Neural progenitor cell (in vitro differentiated cells): ENCODE measurements around the gene NRAS.

Experiments used
- EZH2 ChIP-seq: fragments of 200-600 bp; sonication (generic); IDR thresholded peaks from 2 replicates; pipeline ENCODE4 v1.6.1; 2017; ENCODE audit warnings: antibody characterized with exemption, mild to moderate bottlenecking, moderate library complexity
- EZH2phosphoT487 ChIP-seq: fragments of 200-600 bp; sonication (generic); IDR thresholded peaks from 2 replicates; pipeline ENCODE4 v1.6.1; 2017; ENCODE audit warnings: antibody characterized with exemption
- TF ChIP-seq, protein P1 (sequence below): fragments of 200-600 bp; sonication (generic); IDR thresholded peaks from 2 replicates; pipeline ENCODE4 v1.5.1; 2017; ENCODE audit warnings: antibody characterized with exemption, mild to moderate bottlenecking

DNA sequence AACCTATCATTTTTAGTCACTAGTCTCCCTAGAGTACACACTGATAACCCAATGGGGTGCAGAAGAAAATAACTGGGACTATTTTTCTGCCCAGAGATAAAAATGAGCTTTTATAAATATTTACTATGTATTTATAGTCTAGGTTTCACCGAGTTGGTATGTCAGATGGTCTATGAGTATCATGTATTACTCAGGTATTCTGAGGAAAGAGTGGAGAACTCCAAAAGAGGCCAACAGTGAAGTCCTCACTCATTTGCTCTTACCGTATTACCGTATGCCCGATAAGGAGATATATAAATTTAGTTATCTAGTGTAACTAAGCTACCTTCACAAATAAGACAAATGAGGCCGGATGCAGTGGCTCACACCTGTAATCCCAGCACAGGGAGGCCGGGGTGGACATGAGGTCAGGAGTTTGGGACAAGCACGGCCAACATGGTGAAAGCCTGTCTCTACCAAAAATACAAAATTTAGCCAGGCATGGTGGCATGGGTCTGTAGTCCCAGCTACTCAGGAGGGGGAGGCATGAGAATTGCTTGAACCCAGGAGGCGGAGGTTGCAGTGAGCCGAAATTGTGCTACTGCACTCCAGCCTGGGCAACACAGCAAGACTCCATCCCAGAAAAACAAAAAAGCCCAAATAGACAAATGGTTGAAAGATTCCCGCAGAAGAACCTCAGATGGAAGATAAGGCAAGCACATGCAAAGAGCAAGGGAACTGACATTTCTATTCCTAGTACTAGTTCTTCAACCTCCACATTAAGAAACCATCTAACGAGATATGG, 25.6 kb upstream of the NRAS start:
- TF ChIP-seq, protein P1, sequence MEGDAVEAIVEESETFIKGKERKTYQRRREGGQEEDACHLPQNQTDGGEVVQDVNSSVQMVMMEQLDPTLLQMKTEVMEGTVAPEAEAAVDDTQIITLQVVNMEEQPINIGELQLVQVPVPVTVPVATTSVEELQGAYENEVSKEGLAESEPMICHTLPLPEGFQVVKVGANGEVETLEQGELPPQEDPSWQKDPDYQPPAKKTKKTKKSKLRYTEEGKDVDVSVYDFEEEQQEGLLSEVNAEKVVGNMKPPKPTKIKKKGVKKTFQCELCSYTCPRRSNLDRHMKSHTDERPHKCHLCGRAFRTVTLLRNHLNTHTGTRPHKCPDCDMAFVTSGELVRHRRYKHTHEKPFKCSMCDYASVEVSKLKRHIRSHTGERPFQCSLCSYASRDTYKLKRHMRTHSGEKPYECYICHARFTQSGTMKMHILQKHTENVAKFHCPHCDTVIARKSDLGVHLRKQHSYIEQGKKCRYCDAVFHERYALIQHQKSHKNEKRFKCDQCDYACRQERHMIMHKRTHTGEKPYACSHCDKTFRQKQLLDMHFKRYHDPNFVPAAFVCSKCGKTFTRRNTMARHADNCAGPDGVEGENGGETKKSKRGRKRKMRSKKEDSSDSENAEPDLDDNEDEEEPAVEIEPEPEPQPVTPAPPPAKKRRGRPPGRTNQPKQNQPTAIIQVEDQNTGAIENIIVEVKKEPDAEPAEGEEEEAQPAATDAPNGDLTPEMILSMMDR: no peak
- TF ChIP-seq EZH2 (no peak), EZH2phosphoT487 (no peak)
